ENCODE results near the gene EIF3K. TPM values are rescaled to one million over a fixed set of nuclear protein-coding genes. Genes with fewer than 3 reads are reported as not detected.
"Not testable (repeated sequence)": the region's sequence is repeated elsewhere in the genome, so short reads cannot be mapped to it uniquely, and the experiment has no call there.

Gene EIF3K
- total and polyA plus RNA-seq, 2 of the 13 experiments (the other 11 are each of a cell fraction or from before 2014, with no cell fraction given), result 179 to 258 TPM

DNA sequence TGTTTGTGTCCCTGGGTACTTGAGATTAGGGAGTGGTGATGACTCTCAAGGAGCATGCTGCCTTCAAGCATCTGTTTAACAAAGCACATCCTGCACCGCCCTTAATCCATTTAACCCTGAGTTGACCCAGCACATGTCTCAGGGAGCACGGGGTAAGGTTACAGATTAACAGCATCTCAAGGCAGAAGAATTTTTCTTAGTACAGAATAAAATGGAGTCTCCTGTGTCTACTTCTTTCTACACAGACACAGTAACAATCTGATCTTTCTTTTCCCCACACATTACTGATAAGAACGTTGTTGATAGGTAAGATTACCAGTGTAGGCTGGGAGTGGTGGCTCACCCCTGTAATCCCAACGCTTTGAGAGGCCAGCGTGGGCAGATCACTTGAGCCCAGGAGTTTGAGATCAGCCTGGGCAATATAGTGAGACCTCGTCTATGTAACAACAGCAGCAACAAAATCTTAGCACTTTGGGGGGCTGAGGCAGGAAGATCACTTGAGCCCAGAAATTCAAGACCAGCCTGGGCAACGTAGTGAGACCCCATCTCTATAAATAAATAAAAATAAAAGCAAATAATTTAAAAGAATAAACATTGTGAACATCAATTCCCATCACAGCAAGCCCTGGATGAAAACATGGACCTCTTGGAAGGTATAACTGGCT is 13.0 kb downstream of the EIF3K start:
- in situ Hi-C loops (cut with HindIII; ENCODE audit: extremely low pct_ligation_motif_present, low pct_unique_long_range_greater_than_20kb), result loop anchor here (10.0 kb wide), 1 partner anchor 87 kb away; no protein-coding TSS in a partner anchor
- H3K4me3 ChIP-seq (replicated peaks in 1 of 3; ENCODE audit: insufficient read depth in 1 of 3, low read depth in 2 of 3, low read length in 3 of 3); BruUV-seq (replicated peaks); FAIRE-seq; DNase-seq (ENCODE audit: low spot score); CTCF ChIA-PET (ENCODE audit: low intra/inter-chr PET ratio, low total read pairs); H4K20me1 ChIP-seq (ENCODE audit: insufficient read depth, low read length); H3K27me3 ChIP-seq (ENCODE audit: control insufficient read depth in 1 of 2, insufficient read depth in 2 of 2, low read length in 2 of 2); H3K9me3 ChIP-seq (ENCODE audit: low read length); H3K27ac ChIP-seq (ENCODE audit: extremely low read length, insufficient read depth, low read length); ATAC-seq; H2AFZ ChIP-seq (ENCODE audit: low read length); H3K9ac ChIP-seq (ENCODE audit: insufficient read depth, low read depth, low read length); H3K4me2 ChIP-seq (ENCODE audit: low read depth, low read length); H3K79me2 ChIP-seq (ENCODE audit: insufficient read depth, low read length); POLR2A ChIA-PET: not testable (repeated sequence)
- 87% methylated on average over 7 of the region's 7 CpGs for WGBS (ENCODE audit: low lambda C conversion rate)
- intact Hi-C loops (cut with micrococcal nuclease; ENCODE audit: unreplicated experiment), result loop anchor here (5.0 kb wide), 1 partner anchor 230 kb away; the partner anchor contains the start of gene FAM98C
- H3K4me1 ChIP-seq (ENCODE audit: insufficient read depth, low read length), result peaks cover 13% of the 10 kb centered on the region
- H3K36me3 ChIP-seq (replicated peaks in 1 of 2; ENCODE audit: control insufficient read depth in 1 of 2, insufficient read depth in 2 of 2, low read length in 2 of 2), result peaks cover 7 to 15% of the 10 kb centered on the region in 2 experiments; a peak in 3 of 5 replicates

DNA sequence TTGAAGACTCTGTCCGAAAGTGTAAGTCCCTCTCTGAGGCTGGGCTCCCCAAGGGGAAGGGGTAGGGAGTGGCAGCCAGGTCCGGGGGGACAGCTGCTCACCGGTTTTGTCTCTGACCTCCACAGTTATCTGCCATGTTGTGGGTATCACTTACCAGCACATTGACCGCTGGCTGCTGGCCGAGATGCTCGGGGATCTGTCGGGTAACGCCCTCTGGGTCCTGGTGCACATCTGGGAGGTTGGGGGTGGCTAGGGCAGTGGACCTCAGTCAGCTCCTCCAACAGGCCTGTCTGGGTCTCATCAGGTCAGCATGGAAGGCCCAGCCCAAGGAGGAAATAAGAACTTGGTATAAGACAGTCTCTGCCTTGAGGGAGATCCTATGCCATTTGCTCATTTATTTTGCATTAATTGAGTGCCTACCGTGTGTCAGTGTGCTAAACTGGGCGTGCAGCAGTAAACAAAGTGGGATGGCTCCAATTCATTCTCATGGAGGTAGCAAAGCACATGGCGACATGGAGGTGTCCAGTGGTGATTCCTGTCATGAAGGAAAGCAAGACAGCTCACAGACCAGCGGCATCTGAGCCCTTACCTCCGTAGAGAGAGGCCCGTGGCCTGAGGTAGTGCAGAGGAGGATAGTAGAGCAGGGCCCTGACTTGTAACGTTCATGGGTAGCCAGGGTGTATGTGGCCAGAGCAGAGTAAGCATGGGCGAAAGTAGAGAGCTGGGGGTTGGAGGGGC is 13.7 kb downstream of the EIF3K start:
- Histone ChIP-seq H3K4me3 (replicated peaks in 1 of 3; ENCODE audit: insufficient read depth in 1 of 3, low read depth in 2 of 3, low read length in 3 of 3) (no peak overlapping the region), H3K4me2 (ENCODE audit: low read depth, low read length) (no peak overlapping the region), H4K20me1 (ENCODE audit: insufficient read depth, low read length) (0 out of 2 replicates have a peak, but pooled peaks cover 4% of the 10 kb centered on the region), H3K4me1 (ENCODE audit: insufficient read depth, low read length) (peaks cover 18% of the 10 kb centered on the region), H3K79me2 (ENCODE audit: insufficient read depth, low read length) (no peaks in the 10 kb centered on the region), H2AFZ (ENCODE audit: low read length) (no peak overlapping the region), H3K9me3 (ENCODE audit: low read length) (no peaks in the 10 kb centered on the region), H3K27me3 (ENCODE audit: control insufficient read depth in 1 of 2, insufficient read depth in 2 of 2, low read length in 2 of 2) (no peaks in the 10 kb centered on the region), H3K27ac (ENCODE audit: extremely low read length, insufficient read depth, low read length) (no peak overlapping the region), H3K36me3 (replicated peaks in 1 of 2; ENCODE audit: control insufficient read depth in 1 of 2, insufficient read depth in 2 of 2, low read length in 2 of 2) (peaks cover 7 to 15% of the 10 kb centered on the region in 2 experiments; a peak in 3 of 5 replicates), H3K9ac (ENCODE audit: insufficient read depth, low read depth, low read length) (no peak overlapping the region)
- no peak for FAIRE-seq
- in situ Hi-C loops (cut with HindIII; ENCODE audit: extremely low pct_ligation_motif_present, low pct_unique_long_range_greater_than_20kb) (loop anchor here (10.0 kb wide), 1 partner anchor 88 kb away; no protein-coding TSS in a partner anchor), intact Hi-C loops (cut with micrococcal nuclease; ENCODE audit: unreplicated experiment) (loop anchor here (5.0 kb wide), 1 partner anchor 230 kb away; the partner anchor contains the start of gene FAM98C)
- no peak for TF ChIP-seq ZNF879 (CRISPR knock-in tag; IDR thresholded peaks at IDR 0.05)
- TF ChIP-seq FOXC1 (CRISPR knock-in tag; IDR thresholded peaks at IDR 0.05; ENCODE audit: borderline replicate concordance), result no peak
- ChIA-PET CTCF (ENCODE audit: low intra/inter-chr PET ratio, low total read pairs) (no interaction called here), POLR2A (interaction anchor here (3.1 kb wide), 1 partner anchor 13 kb away, joined by 16 read pairs; the partner anchor contains the start of gene EIF3K)
- DNase-seq (ENCODE audit: low spot score), result no peak
- no TSS peak for BruUV-seq (replicated peaks)
- ATAC-seq, result no peak
- 96% methylated on average over 10 of the region's 16 CpGs for WGBS (ENCODE audit: low lambda C conversion rate)

Measured in HepG2 (cell line).